ENCODE measurements around the gene CNOT10. TPM values are rescaled to one million over a fixed set of nuclear protein-coding genes. Genes with fewer than 3 reads are reported as not detected.

Gene CNOT10
- total RNA-seq, 1 donor from 2014 or later, result 82.9 TPM

GRCh38 chr3:32719335-32719734 lies 34.3 kb downstream of the CNOT10 start:
- H3K9me3 Mint-ChIP-seq, result no peaks in the 10 kb centered on the region
- no peak overlapping the region for H3K4me3 ChIP-seq
- H3K4me1 Mint-ChIP-seq, result no peaks in the 10 kb centered on the region
- H3K27me3 Mint-ChIP-seq (ENCODE audit: insufficient read depth, low read depth), result no peaks in the 10 kb centered on the region
- no peak overlapping the region for H3K9ac ChIP-seq
- no peak overlapping the region for H3K4me2 ChIP-seq
- H3K36me3 Mint-ChIP-seq, result peaks cover 21% of the 10 kb centered on the region
- TF ChIP-seq, protein P1, sequence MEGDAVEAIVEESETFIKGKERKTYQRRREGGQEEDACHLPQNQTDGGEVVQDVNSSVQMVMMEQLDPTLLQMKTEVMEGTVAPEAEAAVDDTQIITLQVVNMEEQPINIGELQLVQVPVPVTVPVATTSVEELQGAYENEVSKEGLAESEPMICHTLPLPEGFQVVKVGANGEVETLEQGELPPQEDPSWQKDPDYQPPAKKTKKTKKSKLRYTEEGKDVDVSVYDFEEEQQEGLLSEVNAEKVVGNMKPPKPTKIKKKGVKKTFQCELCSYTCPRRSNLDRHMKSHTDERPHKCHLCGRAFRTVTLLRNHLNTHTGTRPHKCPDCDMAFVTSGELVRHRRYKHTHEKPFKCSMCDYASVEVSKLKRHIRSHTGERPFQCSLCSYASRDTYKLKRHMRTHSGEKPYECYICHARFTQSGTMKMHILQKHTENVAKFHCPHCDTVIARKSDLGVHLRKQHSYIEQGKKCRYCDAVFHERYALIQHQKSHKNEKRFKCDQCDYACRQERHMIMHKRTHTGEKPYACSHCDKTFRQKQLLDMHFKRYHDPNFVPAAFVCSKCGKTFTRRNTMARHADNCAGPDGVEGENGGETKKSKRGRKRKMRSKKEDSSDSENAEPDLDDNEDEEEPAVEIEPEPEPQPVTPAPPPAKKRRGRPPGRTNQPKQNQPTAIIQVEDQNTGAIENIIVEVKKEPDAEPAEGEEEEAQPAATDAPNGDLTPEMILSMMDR (IDR thresholded peaks at IDR 0.05), result no peak
- TF ChIP-seq EZH2phosphoT487 (IDR thresholded peaks at IDR 0.05) (no peak), EZH2 (IDR thresholded peaks at IDR 0.05) (no peak)
- no peaks in the 10 kb centered on the region for H4K20me1 ChIP-seq (ENCODE audit: low read depth)
- no peak overlapping the region for H2AFZ ChIP-seq (replicated peaks)
- no peak overlapping the region for H3K4me3 Mint-ChIP-seq
- no peaks in the 10 kb centered on the region for H3K27me3 ChIP-seq
- no peak overlapping the region for H3K27ac ChIP-seq
- H3K9me3 ChIP-seq (ENCODE audit: low read depth), result no peaks in the 10 kb centered on the region
- H3K27ac Mint-ChIP-seq, result no peak overlapping the region
- H3K4me1 ChIP-seq, result no peaks in the 10 kb centered on the region
- DNase-seq (ENCODE audit: low spot score), result no peak
- H3F3A ChIP-seq (ENCODE audit: low read depth), result no peaks in the 10 kb centered on the region
- peaks cover 24% of the 10 kb centered on the region for H3K36me3 ChIP-seq
- H3K79me2 ChIP-seq (ENCODE audit: low read depth), result no peaks in the 10 kb centered on the region

GRCh38 chr3:32719931-32720330 lies 34.9 kb downstream of the CNOT10 start:
- no peaks in the 10 kb centered on the region for H3K4me1 Mint-ChIP-seq

DNA sequence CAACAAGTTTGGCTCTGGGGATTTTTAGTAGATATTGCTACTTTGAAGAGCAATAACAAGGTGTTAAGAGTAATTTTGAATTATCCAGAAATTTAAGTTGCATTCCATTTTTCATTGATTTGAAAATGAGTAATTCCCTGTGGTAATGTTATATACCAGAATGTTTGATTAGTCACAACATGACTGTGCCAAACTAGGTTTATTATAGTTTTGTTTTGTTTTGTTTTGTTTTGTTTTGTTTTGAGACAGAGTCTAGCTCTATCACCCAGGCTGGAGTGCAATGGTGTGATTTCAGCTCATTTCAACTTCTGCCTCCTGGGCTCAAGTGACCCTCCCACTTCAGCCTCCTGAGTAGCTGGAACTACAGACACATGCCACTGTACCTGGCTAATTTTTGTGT lies 40.7 kb downstream of the CNOT10 start:
- Mint-ChIP-seq H3K27me3 (ENCODE audit: insufficient read depth, low read depth) (no peaks in the 10 kb centered on the region), H3K36me3 (peaks cover 21% of the 10 kb centered on the region)
- no peak for DNase-seq (ENCODE audit: low spot score)

More at GRCh38 chr3:32719931-32720330, 34.9 kb downstream of the CNOT10 start:
- Histone ChIP-seq H2AFZ (replicated peaks) (no peak overlapping the region), H3K4me1 (no peaks in the 10 kb centered on the region), H3K27ac (no peak overlapping the region), H3K79me2 (ENCODE audit: low read depth) (no peaks in the 10 kb centered on the region), H3K9ac (no peak overlapping the region), H3K27me3 (no peaks in the 10 kb centered on the region), H4K20me1 (ENCODE audit: low read depth) (no peaks in the 10 kb centered on the region), H3F3A (ENCODE audit: low read depth) (peaks cover 2% of the 10 kb centered on the region), H3K9me3 (ENCODE audit: low read depth) (no peaks in the 10 kb centered on the region), H3K4me3 (no peak overlapping the region), H3K4me2 (no peak overlapping the region), H3K36me3 (peaks cover 24% of the 10 kb centered on the region)
- Mint-ChIP-seq H3K27ac (no peak overlapping the region), H3K27me3 (ENCODE audit: insufficient read depth, low read depth) (no peaks in the 10 kb centered on the region), H3K9me3 (no peaks in the 10 kb centered on the region), H3K36me3 (peaks cover 21% of the 10 kb centered on the region), H3K4me3 (no peak overlapping the region)
- TF ChIP-seq, protein P1 (IDR thresholded peaks at IDR 0.05), result no peak
- TF ChIP-seq EZH2 (IDR thresholded peaks at IDR 0.05), result no peak
- TF ChIP-seq EZH2phosphoT487 (IDR thresholded peaks at IDR 0.05), result no peak
- DNase-seq (ENCODE audit: low spot score), result no peak

More for the DNA sequence above, 40.7 kb downstream of the CNOT10 start:
- Mint-ChIP-seq H3K4me3 (no peak overlapping the region), H3K27ac (no peak overlapping the region), H3K4me1 (no peaks in the 10 kb centered on the region), H3K9me3 (no peaks in the 10 kb centered on the region)
- no peaks in the 10 kb centered on the region for H3K27me3 ChIP-seq
- TF ChIP-seq EZH2 (IDR thresholded peaks at IDR 0.05) (no peak), EZH2phosphoT487 (IDR thresholded peaks at IDR 0.05) (no peak)
- TF ChIP-seq, protein P1 (IDR thresholded peaks at IDR 0.05), result no peak
- no peak overlapping the region for H2AFZ ChIP-seq (replicated peaks)
- H3K4me1 ChIP-seq, result no peaks in the 10 kb centered on the region
- no peaks in the 10 kb centered on the region for H3K9me3 ChIP-seq (ENCODE audit: low read depth)
- H3K4me2 ChIP-seq, result no peak overlapping the region
- no peak overlapping the region for H3K9ac ChIP-seq
- H3K27ac ChIP-seq, result no peak overlapping the region
- H4K20me1 ChIP-seq (ENCODE audit: low read depth), result no peaks in the 10 kb centered on the region
- H3F3A ChIP-seq (ENCODE audit: low read depth), result peaks cover 6% of the 10 kb centered on the region
- no peak overlapping the region for H3K4me3 ChIP-seq
- peaks cover 4% of the 10 kb centered on the region for H3K79me2 ChIP-seq (ENCODE audit: low read depth)
- no peaks in the 10 kb centered on the region for H3K36me3 ChIP-seq

Data from neural progenitor cell (in vitro differentiated cells).